HEK293 (cell line): ENCODE results near the gene PNLDC1.

Experiments used
- CTCF ChIP-seq: fragments of 450-650 bp; formaldehyde crosslinking; IDR thresholded peaks from 2 replicates; pipeline ENCODE4 v1.5.1; 2016; ENCODE audit warnings: missing biosample characterization, missing genetic modification characterization
- KLF1 ChIP-seq: fragments of 450-650 bp; formaldehyde crosslinking; IDR thresholded peaks from 2 replicates; pipeline ENCODE4 v1.5.1; 2016; ENCODE audit warnings: missing biosample characterization, missing genetic modification characterization
- PRDM10 ChIP-seq: fragments of 450-650 bp; formaldehyde crosslinking; IDR thresholded peaks from 2 replicates; pipeline ENCODE4 v1.5.1; 2016; ENCODE audit warnings: missing biosample characterization, missing genetic modification characterization
- REST ChIP-seq: fragments of 450-650 bp; formaldehyde crosslinking; IDR thresholded peaks from 2 replicates; pipeline ENCODE4 v1.5.1; 2016; ENCODE audit warnings: missing biosample characterization, missing genetic modification characterization
- SETDB1 ChIP-seq: IDR thresholded peaks from one replicate; pipeline ENCODE4 v1.6.1; 2017; ENCODE audit warnings: mild to moderate bottlenecking, low read length, moderate library complexity, mixed read lengths; ENCODE audit not compliant: insufficient read length
- ZBTB10 ChIP-seq: fragments of 450-650 bp; formaldehyde crosslinking; IDR thresholded peaks from 2 replicates; pipeline ENCODE4 v1.5.1; 2016; ENCODE audit warnings: missing biosample characterization, missing genetic modification characterization
- ZNF114 ChIP-seq: fragments of 450-650 bp; formaldehyde crosslinking; IDR thresholded peaks from 2 replicates; pipeline ENCODE4 v1.5.0; 2017; ENCODE audit warnings: missing biosample characterization, missing genetic modification characterization
- ZNF24 ChIP-seq: fragments of 450-650 bp; formaldehyde crosslinking; IDR thresholded peaks from 2 replicates; pipeline ENCODE4 v1.5.1; 2016; ENCODE audit warnings: missing biosample characterization, missing genetic modification characterization
- ZNF341 ChIP-seq: fragments of 450-650 bp; formaldehyde crosslinking; IDR thresholded peaks from 2 replicates; pipeline ENCODE4; 2016; ENCODE audit warnings: low read depth, missing biosample characterization, missing genetic modification characterization
- ZNF558 ChIP-seq: fragments of 450-650 bp; formaldehyde crosslinking; IDR thresholded peaks from 2 replicates; pipeline ENCODE4 v1.5.1; 2016; ENCODE audit warnings: missing biosample characterization, missing genetic modification characterization
- ZNF670 ChIP-seq: fragments of 450-650 bp; formaldehyde crosslinking; IDR thresholded peaks from 2 replicates; pipeline ENCODE4 v1.5.1; 2016; ENCODE audit warnings: missing biosample characterization, missing genetic modification characterization, low read depth
- ZNF747 ChIP-seq: fragments of 450-650 bp; formaldehyde crosslinking; IDR thresholded peaks from 2 replicates; pipeline ENCODE4 v1.5.1; 2016; ENCODE audit warnings: missing biosample characterization, missing genetic modification characterization
- ZSCAN30 ChIP-seq: fragments of 450-650 bp; IDR thresholded peaks from 2 replicates; pipeline ENCODE4 v1.5.1; 2018; ENCODE audit warnings: missing biosample characterization, mild to moderate bottlenecking, missing genetic modification characterization, moderate library complexity

GRCh38 chr6:159808647-159809046 lies 8.6 kb downstream of the PNLDC1 start:
- TF ChIP-seq REST (tag by site-specific recombination), result no peak
- TF ChIP-seq CTCF (tag by site-specific recombination), result no peak
- TF ChIP-seq ZNF747 (tag by site-specific recombination), result no peak
- TF ChIP-seq ZNF670 (tag by site-specific recombination), result no peak
- no peak for TF ChIP-seq ZSCAN30
- TF ChIP-seq KLF1 (tag by site-specific recombination), result no peak
- TF ChIP-seq PRDM10, result no peak
- TF ChIP-seq SETDB1, result no peak
- no peak for TF ChIP-seq ZBTB10 (tag by site-specific recombination)
- TF ChIP-seq ZNF24 (tag by site-specific recombination), result no peak
- no peak for TF ChIP-seq ZNF114
- no peak for TF ChIP-seq ZNF558 (tag by site-specific recombination)
- TF ChIP-seq ZNF341, result no peak
